HepG2 (cell line): Measurements from ENCODE around the gene ADRA2B.

Experiments used
- MAFK ChIP-seq, 2 experiments: IDR thresholded peaks in 1 of 2; conservative IDR thresholded peaks in 1 of 2; 2 replicates each; pipeline ENCODE4 v1.6.1; 2011; ENCODE audit warnings: improper control_type of control experiment in 2 of 2, low read length in 2 of 2
- MAX ChIP-seq: IDR thresholded peaks from 2 replicates; pipeline ENCODE4 v1.6.1; 2012; ENCODE audit warnings: inconsistent platforms
- PCBP2 ChIP-seq: fragments of 200-400 bp; formaldehyde crosslinking; optimal IDR thresholded peaks from 2 replicates; pipeline ENCODE3; 2018; ENCODE audit warnings: low read length, low read depth; ENCODE audit not compliant: poor library complexity, severe bottlenecking
- RBM22 ChIP-seq: fragments of 200-400 bp; formaldehyde crosslinking; optimal IDR thresholded peaks from 2 replicates; pipeline ENCODE3; 2017; ENCODE audit warnings: mild to moderate bottlenecking, low read length, moderate library complexity
- SNAPC5 ChIP-seq: sonication (generic); formaldehyde crosslinking; IDR thresholded peaks from 2 replicates; pipeline ENCODE4 v1.8.1; 2023; ENCODE audit warnings: mild to moderate bottlenecking, missing genetic modification reagents, borderline replicate concordance
- ZNF280B ChIP-seq: sonication (generic); formaldehyde crosslinking; IDR thresholded peaks from 2 replicates; pipeline ENCODE4 v1.5.0; 2020; ENCODE audit warnings: missing genetic modification reagents, mild to moderate bottlenecking, borderline replicate concordance
- ZNF513 ChIP-seq: sonication (generic); formaldehyde crosslinking; conservative IDR thresholded peaks from 2 replicates; pipeline ENCODE4 v1.5.0; 2020; ENCODE audit warnings: missing genetic modification reagents

- TF ChIP-seq ZNF280B (CRISPR knock-in tag): no peak
- no peak for TF ChIP-seq RBM22
- no peak for TF ChIP-seq MAFK (conservative IDR thresholded peaks at IDR 0.05 in 1 of 2, IDR thresholded peaks at IDR 0.05 in 1 of 2; ENCODE audit: low read length in 2 of 2)
- TF ChIP-seq ZNF513: no peak
- TF ChIP-seq SNAPC5 (CRISPR knock-in tag): no peak
- no peak for TF ChIP-seq PCBP2
- TF ChIP-seq MAX: no peak
These were observed 47.0 kb upstream of the ADRA2B start for GRCh38 chr2:96163415-96163767.
